IPS DF 6.9 (cell line): ENCODE results near the gene AFMID.
A peak's percentile ranks its signal among the peaks of the same experiment; 100 is the strongest.

Experiments used
- DNase-seq: peaks from one replicate; pipeline ENCODE4 v3.0.0-alpha.2; 2013; ENCODE audit warnings: low read depth, low spot score
- H3K27ac ChIP-seq: one replicate; pipeline ENCODE4 v1.5.1; 2013; ENCODE audit warnings: low read length, control low read depth
- H3K27me3 ChIP-seq: 2 replicates; pipeline ENCODE4 v1.6.1; 2013; ENCODE audit warnings: mild to moderate bottlenecking, low read length; ENCODE audit not compliant: control insufficient read depth, insufficient read depth
- H3K36me3 ChIP-seq: 2 replicates; pipeline ENCODE4 v1.6.1; 2013; ENCODE audit warnings: low read length; ENCODE audit not compliant: control insufficient read depth, insufficient read depth
- H3K4me1 ChIP-seq: 2 replicates; pipeline ENCODE4 v1.6.1; 2013; ENCODE audit warnings: low read length; ENCODE audit not compliant: control insufficient read depth, insufficient read depth
- H3K4me3 ChIP-seq: 2 replicates; pipeline ENCODE4 v1.5.1; 2013; ENCODE audit warnings: mild to moderate bottlenecking, low read length
- H3K9me3 ChIP-seq: 2 replicates; pipeline ENCODE4 v1.6.1; 2013; ENCODE audit warnings: low read length, inconsistent platforms; ENCODE audit not compliant: control insufficient read depth, insufficient read depth
- WGBS: extraction: QIAGEN DNeasy Blood & Tissue Kit; methylation state at CpG from one replicate; pipeline ENCODE4 v1.1.7; 2013; ENCODE audit warnings: mixed read lengths, missing lambda C conversion rate; ENCODE audit not compliant: insufficient read length, insufficient coverage; 5-methylcytosine and 5-hydroxymethylcytosine counted together

The AFMID gene

DNA sequence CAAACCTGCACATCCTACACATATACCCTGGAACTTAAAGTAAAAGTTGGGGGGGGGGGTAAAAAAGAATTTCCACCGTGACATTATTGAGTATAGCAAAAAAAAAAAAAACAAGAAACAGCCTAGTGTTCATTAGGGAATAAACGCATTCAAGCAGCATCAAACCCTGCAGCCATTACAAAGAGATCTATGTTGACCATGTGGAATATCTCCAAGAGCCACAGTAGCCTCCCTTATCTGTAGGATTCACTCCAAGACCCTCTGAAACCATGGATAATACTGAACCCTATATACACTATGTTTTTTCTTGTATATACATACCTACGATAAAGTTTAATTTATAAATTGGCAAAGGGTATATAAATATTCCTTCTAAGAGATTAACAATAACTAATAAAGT lies 21.3 kb downstream of the AFMID start:
- H3K27ac ChIP-seq = no peak overlapping the region
- no CpG with 5 or more reads among the region's 3 CpGs for WGBS
- no peaks in the 10 kb centered on the region for H3K27me3 ChIP-seq
- H3K4me3 ChIP-seq = no peak overlapping the region
- no peak for DNase-seq
- peaks cover 3% of the 10 kb centered on the region for H3K36me3 ChIP-seq
- H3K4me1 ChIP-seq = no peaks in the 10 kb centered on the region
- H3K9me3 ChIP-seq = no peaks in the 10 kb centered on the region

DNA sequence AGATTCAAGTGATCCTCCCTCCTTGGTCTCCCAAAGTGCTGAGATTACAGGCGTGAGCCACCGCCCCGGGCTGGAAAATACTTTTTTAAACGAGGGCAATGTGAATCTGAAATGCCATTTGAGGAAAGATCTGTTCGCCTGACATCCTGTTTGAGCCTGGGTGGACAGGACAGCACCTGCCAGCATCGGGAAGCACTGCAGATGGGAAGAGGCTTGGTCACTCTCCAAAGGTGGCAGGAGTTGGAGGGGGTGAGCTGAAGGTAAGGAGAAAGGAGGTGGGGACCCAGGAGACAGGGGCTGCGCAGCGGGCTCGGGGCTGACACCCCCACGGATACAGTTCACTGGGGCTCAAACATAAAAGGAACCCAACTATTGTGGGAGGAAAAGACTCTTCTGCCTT lies 22.9 kb downstream of the AFMID start:
- DNase-seq = no peak
- Histone ChIP-seq H3K4me3 (no peak overlapping the region), H3K9me3 (no peaks in the 10 kb centered on the region), H3K36me3 (no peaks in the 10 kb centered on the region; the same call in 1 of the 2 replicates), H3K4me1 (no peaks in the 10 kb centered on the region), H3K27ac (no peak overlapping the region), H3K27me3 (no peaks in the 10 kb centered on the region)
- no CpG with 5 or more reads among the region's 10 CpGs for WGBS

DNA sequence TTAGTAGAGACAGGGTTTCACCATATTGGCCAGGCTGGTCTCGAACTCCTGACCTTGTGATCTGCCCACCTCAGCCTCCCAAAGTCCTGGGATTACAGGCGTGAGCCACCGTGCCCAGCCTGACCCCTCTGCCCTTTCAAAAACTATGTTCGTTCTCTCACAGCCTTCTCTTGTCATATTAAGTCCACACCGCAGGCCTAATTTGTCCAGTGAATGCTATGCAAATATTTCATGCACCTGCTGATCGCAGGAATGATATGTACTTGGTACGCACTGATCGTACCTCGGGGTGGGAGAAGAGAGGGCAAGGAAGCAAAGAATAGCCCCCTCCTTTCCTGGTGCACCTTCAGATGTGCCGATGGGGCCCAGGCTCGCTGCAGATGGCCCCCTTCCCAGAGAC lies 23.9 kb downstream of the AFMID start:
- Histone ChIP-seq H3K27ac (no peak overlapping the region), H3K27me3 (no peaks in the 10 kb centered on the region), H3K36me3 (no peaks in the 10 kb centered on the region), H3K9me3 (no peaks in the 10 kb centered on the region), H3K4me1 (no peaks in the 10 kb centered on the region), H3K4me3 (no peak overlapping the region)
- DNase-seq = no peak
- WGBS = no CpG with 5 or more reads among the region's 11 CpGs

DNA sequence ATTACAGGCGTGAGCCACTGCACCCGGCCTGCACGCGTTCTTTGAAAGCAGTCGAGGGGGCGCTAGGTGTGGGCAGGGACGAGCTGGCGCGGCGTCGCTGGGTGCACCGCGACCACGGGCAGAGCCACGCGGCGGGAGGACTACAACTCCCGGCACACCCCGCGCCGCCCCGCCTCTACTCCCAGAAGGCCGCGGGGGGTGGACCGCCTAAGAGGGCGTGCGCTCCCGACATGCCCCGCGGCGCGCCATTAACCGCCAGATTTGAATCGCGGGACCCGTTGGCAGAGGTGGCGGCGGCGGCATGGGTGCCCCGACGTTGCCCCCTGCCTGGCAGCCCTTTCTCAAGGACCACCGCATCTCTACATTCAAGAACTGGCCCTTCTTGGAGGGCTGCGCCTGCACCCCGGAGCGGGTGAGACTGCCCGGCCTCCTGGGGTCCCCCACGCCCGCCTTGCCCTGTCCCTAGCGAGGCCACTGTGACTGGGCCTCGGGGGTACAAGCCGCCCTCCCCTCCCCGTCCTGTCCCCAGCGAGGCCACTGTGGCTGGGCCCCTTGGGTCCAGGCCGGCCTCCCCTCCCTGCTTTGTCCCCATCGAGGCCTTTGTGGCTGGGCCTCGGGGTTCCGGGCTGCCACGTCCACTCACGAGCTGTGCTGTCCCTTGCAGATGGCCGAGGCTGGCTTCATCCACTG lies 27.0 kb downstream of the AFMID start, which contains the start of gene BIRC5:
TSS of gene BIRC5 (plus strand) at position 238 of the 690 bp plus-strand sequence. CDS start at position 302, 64 bp downstream.
- Histone ChIP-seq H3K4me1 (no peaks in the 10 kb centered on the region), H3K27ac (no peak within 1 kb of the TSS), H3K4me3 (peak within 1 kb of the TSS; percentile 85), H3K27me3 (no peaks in the 10 kb centered on the region), H3K36me3 (peaks cover 3% of the 10 kb centered on the region; the same call in 1 of the 2 replicates), H3K9me3 (no peaks in the 10 kb centered on the region)
- WGBS = no CpG with 5 or more reads among the region's 60 CpGs
- peak; percentile 41 for DNase-seq

DNA sequence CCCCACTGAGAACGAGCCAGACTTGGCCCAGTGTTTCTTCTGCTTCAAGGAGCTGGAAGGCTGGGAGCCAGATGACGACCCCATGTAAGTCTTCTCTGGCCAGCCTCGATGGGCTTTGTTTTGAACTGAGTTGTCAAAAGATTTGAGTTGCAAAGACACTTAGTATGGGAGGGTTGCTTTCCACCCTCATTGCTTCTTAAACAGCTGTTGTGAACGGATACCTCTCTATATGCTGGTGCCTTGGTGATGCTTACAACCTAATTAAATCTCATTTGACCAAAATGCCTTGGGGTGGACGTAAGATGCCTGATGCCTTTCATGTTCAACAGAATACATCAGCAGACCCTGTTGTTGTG lies 27.5 kb downstream of the AFMID start:
- Histone ChIP-seq H3K9me3 (no peaks in the 10 kb centered on the region), H3K27me3 (no peaks in the 10 kb centered on the region), H3K4me3 (peak overlapping the region; percentile 85), H3K4me1 (no peaks in the 10 kb centered on the region), H3K27ac (no peak overlapping the region), H3K36me3 (peaks cover 3% of the 10 kb centered on the region; the same call in 1 of the 2 replicates)
- no CpG with 5 or more reads among the region's 5 CpGs for WGBS
- DNase-seq = no peak

DNA sequence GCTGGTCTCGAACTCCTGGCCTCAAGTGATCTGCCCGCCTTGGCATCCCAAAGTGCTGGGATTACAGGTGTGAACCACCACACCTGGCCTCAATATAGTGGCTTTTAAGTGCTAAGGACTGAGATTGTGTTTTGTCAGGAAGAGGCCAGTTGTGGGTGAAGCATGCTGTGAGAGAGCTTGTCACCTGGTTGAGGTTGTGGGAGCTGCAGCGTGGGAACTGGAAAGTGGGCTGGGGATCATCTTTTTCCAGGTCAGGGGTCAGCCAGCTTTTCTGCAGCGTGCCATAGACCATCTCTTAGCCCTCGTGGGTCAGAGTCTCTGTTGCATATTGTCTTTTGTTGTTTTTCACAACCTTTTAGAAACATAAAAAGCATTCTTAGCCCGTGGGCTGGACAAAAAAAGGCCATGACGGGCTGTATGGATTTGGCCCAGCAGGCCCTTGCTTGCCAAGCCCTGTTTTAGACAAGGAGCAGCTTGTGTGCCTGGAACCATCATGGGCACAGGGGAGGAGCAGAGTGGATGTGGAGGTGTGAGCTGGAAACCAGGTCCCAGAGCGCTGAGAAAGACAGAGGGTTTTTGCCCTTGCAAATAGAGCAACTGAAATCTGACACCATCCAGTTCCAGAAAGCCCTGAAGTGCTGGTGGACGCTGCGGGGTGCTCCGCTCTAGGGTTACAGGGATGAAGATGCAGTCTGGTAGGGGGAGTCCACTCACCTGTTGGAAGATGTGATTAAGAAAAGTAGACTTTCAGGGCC lies 32.4 kb downstream of the AFMID start:
- no peaks in the 10 kb centered on the region for H3K27me3 ChIP-seq
- H3K27ac ChIP-seq = no peak overlapping the region
- H3K36me3 ChIP-seq = peaks cover 19% of the 10 kb centered on the region
- DNase-seq = no peak
- WGBS = no CpG with 5 or more reads among the region's 11 CpGs
- H3K4me3 ChIP-seq = no peak overlapping the region
- H3K4me1 ChIP-seq = no peaks in the 10 kb centered on the region
- H3K9me3 ChIP-seq = no peaks in the 10 kb centered on the region

DNA sequence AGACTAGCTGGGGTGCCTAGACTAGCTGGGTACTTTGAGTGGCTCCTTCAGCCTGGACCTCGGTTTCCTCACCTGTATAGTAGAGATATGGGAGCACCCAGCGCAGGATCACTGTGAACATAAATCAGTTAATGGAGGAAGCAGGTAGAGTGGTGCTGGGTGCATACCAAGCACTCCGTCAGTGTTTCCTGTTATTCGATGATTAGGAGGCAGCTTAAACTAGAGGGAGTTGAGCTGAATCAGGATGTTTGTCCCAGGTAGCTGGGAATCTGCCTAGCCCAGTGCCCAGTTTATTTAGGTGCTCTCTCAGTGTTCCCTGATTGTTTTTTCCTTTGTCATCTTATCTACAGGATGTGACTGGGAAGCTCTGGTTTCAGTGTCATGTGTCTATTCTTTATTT lies 35.9 kb downstream of the AFMID start:
- H3K27me3 ChIP-seq = no peaks in the 10 kb centered on the region
- no peak for DNase-seq
- H3K9me3 ChIP-seq = no peaks in the 10 kb centered on the region
- H3K36me3 ChIP-seq = peaks cover 20% of the 10 kb centered on the region
- no peak overlapping the region for H3K4me3 ChIP-seq
- no peaks in the 10 kb centered on the region for H3K4me1 ChIP-seq
- no CpG with 5 or more reads among the region's 4 CpGs for WGBS
- H3K27ac ChIP-seq = no peak overlapping the region

DNA sequence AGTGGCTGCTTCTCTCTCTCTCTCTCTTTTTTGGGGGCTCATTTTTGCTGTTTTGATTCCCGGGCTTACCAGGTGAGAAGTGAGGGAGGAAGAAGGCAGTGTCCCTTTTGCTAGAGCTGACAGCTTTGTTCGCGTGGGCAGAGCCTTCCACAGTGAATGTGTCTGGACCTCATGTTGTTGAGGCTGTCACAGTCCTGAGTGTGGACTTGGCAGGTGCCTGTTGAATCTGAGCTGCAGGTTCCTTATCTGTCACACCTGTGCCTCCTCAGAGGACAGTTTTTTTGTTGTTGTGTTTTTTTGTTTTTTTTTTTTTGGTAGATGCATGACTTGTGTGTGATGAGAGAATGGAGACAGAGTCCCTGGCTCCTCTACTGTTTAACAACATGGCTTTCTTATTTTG lies 36.6 kb downstream of the AFMID start:
- WGBS = no CpG with 5 or more reads among the region's 3 CpGs
- H3K36me3 ChIP-seq = peaks cover 20% of the 10 kb centered on the region
- DNase-seq = no peak

DNA sequence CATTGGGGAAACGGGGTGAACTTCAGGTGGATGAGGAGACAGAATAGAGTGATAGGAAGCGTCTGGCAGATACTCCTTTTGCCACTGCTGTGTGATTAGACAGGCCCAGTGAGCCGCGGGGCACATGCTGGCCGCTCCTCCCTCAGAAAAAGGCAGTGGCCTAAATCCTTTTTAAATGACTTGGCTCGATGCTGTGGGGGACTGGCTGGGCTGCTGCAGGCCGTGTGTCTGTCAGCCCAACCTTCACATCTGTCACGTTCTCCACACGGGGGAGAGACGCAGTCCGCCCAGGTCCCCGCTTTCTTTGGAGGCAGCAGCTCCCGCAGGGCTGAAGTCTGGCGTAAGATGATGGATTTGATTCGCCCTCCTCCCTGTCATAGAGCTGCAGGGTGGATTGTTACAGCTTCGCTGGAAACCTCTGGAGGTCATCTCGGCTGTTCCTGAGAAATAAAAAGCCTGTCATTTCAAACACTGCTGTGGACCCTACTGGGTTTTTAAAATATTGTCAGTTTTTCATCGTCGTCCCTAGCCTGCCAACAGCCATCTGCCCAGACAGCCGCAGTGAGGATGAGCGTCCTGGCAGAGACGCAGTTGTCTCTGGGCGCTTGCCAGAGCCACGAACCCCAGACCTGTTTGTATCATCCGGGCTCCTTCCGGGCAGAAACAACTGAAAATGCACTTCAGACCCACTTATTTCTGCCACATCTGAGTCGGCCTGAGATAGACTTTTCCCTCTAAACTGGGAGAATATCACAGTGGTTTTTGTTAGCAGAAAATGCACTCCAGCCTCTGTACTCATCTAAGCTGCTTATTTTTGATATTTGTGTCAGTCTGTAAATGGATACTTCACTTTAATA lies 37.3 kb downstream of the AFMID start:
- Histone ChIP-seq H3K4me1 (no peaks in the 10 kb centered on the region), H3K36me3 (peaks cover 20% of the 10 kb centered on the region), H3K9me3 (no peaks in the 10 kb centered on the region), H3K4me3 (no peak overlapping the region), H3K27me3 (no peaks in the 10 kb centered on the region), H3K27ac (no peak overlapping the region)
- DNase-seq = no peak
- WGBS = no CpG with 5 or more reads among the region's 27 CpGs

More for the DNA sequence above, 36.6 kb downstream of the AFMID start:
- H3K9me3 ChIP-seq = no peaks in the 10 kb centered on the region
- no peak overlapping the region for H3K27ac ChIP-seq
- H3K4me3 ChIP-seq = no peak overlapping the region
- H3K4me1 ChIP-seq = no peaks in the 10 kb centered on the region
- H3K27me3 ChIP-seq = no peaks in the 10 kb centered on the region

DNA sequence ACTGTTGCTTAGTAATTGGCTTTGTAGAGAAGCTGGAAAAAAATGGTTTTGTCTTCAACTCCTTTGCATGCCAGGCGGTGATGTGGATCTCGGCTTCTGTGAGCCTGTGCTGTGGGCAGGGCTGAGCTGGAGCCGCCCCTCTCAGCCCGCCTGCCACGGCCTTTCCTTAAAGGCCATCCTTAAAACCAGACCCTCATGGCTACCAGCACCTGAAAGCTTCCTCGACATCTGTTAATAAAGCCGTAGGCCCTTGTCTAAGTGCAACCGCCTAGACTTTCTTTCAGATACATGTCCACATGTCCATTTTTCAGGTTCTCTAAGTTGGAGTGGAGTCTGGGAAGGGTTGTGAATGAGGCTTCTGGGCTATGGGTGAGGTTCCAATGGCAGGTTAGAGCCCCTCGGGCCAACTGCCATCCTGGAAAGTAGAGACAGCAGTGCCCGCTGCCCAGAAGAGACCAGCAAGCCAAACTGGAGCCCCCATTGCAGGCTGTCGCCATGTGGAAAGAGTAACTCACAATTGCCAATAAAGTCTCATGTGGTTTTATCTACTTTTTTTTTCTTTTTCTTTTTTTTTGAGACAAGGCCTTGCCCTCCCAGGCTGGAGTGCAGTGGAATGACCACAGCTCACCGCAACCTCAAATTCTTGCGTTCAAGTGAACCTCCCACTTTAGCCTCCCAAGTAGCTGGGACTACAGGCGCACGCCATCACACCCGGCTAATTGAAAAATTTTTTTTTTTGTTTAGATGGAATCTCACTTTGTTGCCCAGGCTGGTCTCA lies 38.1 kb downstream of the AFMID start:
- no CpG with 5 or more reads among the region's 16 CpGs for WGBS

More for the DNA sequence above, 38.1 kb downstream of the AFMID start:
- Histone ChIP-seq H3K27me3 (no peaks in the 10 kb centered on the region), H3K9me3 (no peaks in the 10 kb centered on the region), H3K36me3 (peaks cover 20% of the 10 kb centered on the region), H3K4me3 (no peak overlapping the region), H3K4me1 (no peaks in the 10 kb centered on the region), H3K27ac (no peak overlapping the region)
- DNase-seq = no peak
